CD4-positive, alpha-beta T cell treated with Interleukin-4 for 4 hours (primary cell): Measurements from ENCODE around the gene PBX1.
"Not testable (repeated sequence)": the region's sequence is repeated elsewhere in the genome, so short reads cannot be mapped to it uniquely, and the experiment has no call there.

Experiments used
- DNase-seq: peaks from one replicate; pipeline ENCODE4 v3.0.0-alpha.2; 2020

Gene PBX1

GRCh38 chr1:164592634-164593033 lies 33.6 kb downstream of the PBX1 start:
- DNase-seq, result no peak

GRCh38 chr1:164595212-164595611 lies 36.2 kb downstream of the PBX1 start:
- DNase-seq, result no peak

- DNase-seq, result no peak
Measured at GRCh38 chr1:164596172-164596571, 37.2 kb downstream of the PBX1 start.

- DNase-seq, result no peak
Measured at GRCh38 chr1:164598719-164599118, 39.7 kb downstream of the PBX1 start.

GRCh38 chr1:164599272-164599671 lies 40.3 kb downstream of the PBX1 start:
- DNase-seq, result no peak

GRCh38 chr1:164601399-164602100 lies 42.6 kb downstream of the PBX1 start:
- DNase-seq, result no peak

GRCh38 chr1:164602101-164602422 lies 43.1 kb downstream of the PBX1 start:
- DNase-seq, result no peak

- no peak for DNase-seq
Measured at GRCh38 chr1:164602480-164603093, 43.6 kb downstream of the PBX1 start.

- not testable (repeated sequence) for DNase-seq
Measured at GRCh38 chr1:164603805-164604204, 44.8 kb downstream of the PBX1 start.

- no peak for DNase-seq
Measured at GRCh38 chr1:164604541-164604940, 45.6 kb downstream of the PBX1 start.

GRCh38 chr1:164605254-164606091 lies 46.5 kb downstream of the PBX1 start:
- no peak for DNase-seq

- DNase-seq, result no peak
Measured at GRCh38 chr1:164607351-164607750, 48.4 kb downstream of the PBX1 start.

GRCh38 chr1:164608651-164609057 lies 49.7 kb downstream of the PBX1 start:
- DNase-seq, result no peak

GRCh38 chr1:164609089-164609488 lies 50.1 kb downstream of the PBX1 start:
- no peak for DNase-seq

GRCh38 chr1:164610538-164611222 lies 51.7 kb downstream of the PBX1 start:
- no peak for DNase-seq

- DNase-seq, result no peak
Measured at GRCh38 chr1:164611754-164612642, 53.0 kb downstream of the PBX1 start.

- DNase-seq, result no peak
Measured at GRCh38 chr1:164613176-164613575, 54.2 kb downstream of the PBX1 start.

GRCh38 chr1:164614316-164614715 lies 55.3 kb downstream of the PBX1 start:
- DNase-seq, result no peak

GRCh38 chr1:164617377-164618201 lies 58.6 kb downstream of the PBX1 start:
- DNase-seq, result no peak

- no peak for DNase-seq
Measured at GRCh38 chr1:164618202-164618564, 59.2 kb downstream of the PBX1 start.

GRCh38 chr1:164619006-164619784 lies 60.2 kb downstream of the PBX1 start:
- no peak for DNase-seq
